SK-N-SH (cell line): ENCODE results near the gene AFMID.

Experiments
- CHD2 ChIP-seq: fragments of 150-350 bp; IDR thresholded peaks from 2 replicates; pipeline ENCODE4 v1.6.1; 2018; ENCODE audit warnings: low read length; ENCODE audit not compliant: partially characterized antibody
- EP300 ChIP-seq, 2 experiments: IDR thresholded peaks; 2 replicates each; pipeline versions ENCODE4 v1.4.0 to v1.6.1; 2012; ENCODE audit warnings: borderline replicate concordance in 1 of 2, low read depth in 1 of 2, low read length in 1 of 2
- EZH2phosphoT487 ChIP-seq: fragments of 200-600 bp; sonication (generic); IDR thresholded peaks from 2 replicates; pipeline ENCODE4 v1.6.1; 2017; ENCODE audit warnings: low read depth, mixed run types, mild to moderate bottlenecking, antibody characterized with exemption, moderate library complexity, borderline replicate concordance
- FOSL2 ChIP-seq: IDR thresholded peaks from 2 replicates; pipeline ENCODE4 v1.4.0; 2012; ENCODE audit warnings: low read depth, mild to moderate bottlenecking, moderate library complexity, borderline replicate concordance
- FOXJ3 ChIP-seq: sonication (generic); formaldehyde crosslinking; IDR thresholded peaks from 2 replicates; pipeline ENCODE4 v1.5.1; 2020; ENCODE audit warnings: mild to moderate bottlenecking, missing genetic modification reagents
- POLR2AphosphoS5 ChIP-seq: IDR thresholded peaks from 2 replicates; pipeline ENCODE4 v1.6.1; 2012; ENCODE audit warnings: low read depth, low read length
- RCOR1 ChIP-seq: fragments of 150-350 bp; IDR thresholded peaks from 2 replicates; pipeline ENCODE4 v1.6.1; 2017; ENCODE audit warnings: antibody characterized with exemption, low read length
- RXRA ChIP-seq: IDR thresholded peaks from 2 replicates; pipeline ENCODE4 v1.4.0; 2012; ENCODE audit warnings: low read depth, mild to moderate bottlenecking, borderline replicate concordance
- TAF1 ChIP-seq: IDR thresholded peaks from 2 replicates; pipeline ENCODE4 v1.6.1; 2012; ENCODE audit warnings: low read depth, mild to moderate bottlenecking, low read length, moderate library complexity, borderline replicate concordance
- TEAD4 ChIP-seq: IDR thresholded peaks from 2 replicates; pipeline ENCODE4 v1.4.0; 2012; ENCODE audit warnings: mild to moderate bottlenecking, borderline replicate concordance; ENCODE audit not compliant: insufficient read depth
- YY1 ChIP-seq: IDR thresholded peaks from 2 replicates; pipeline ENCODE4 v1.4.0; 2012; ENCODE audit warnings: low read depth, mild to moderate bottlenecking
- TF ChIP-seq, protein P1 (sequence below): fragments of 200-600 bp; sonication (generic); IDR thresholded peaks from 2 replicates; pipeline ENCODE4 v1.6.1; 2017; ENCODE audit warnings: antibody characterized with exemption, mild to moderate bottlenecking, moderate library complexity
- TF ChIP-seq, protein P2 (sequence below): fragments of 150-350 bp; IDR thresholded peaks from 2 replicates; pipeline ENCODE4 v1.6.1; 2017; ENCODE audit warnings: antibody characterized with exemption, low read length, low read depth, borderline replicate concordance
- TF ChIP-seq, protein P3 (sequence below): IDR thresholded peaks from 2 replicates; pipeline ENCODE4 v1.6.1; 2012; ENCODE audit warnings: mild to moderate bottlenecking, low read depth, low read length, moderate library complexity

DNA sequence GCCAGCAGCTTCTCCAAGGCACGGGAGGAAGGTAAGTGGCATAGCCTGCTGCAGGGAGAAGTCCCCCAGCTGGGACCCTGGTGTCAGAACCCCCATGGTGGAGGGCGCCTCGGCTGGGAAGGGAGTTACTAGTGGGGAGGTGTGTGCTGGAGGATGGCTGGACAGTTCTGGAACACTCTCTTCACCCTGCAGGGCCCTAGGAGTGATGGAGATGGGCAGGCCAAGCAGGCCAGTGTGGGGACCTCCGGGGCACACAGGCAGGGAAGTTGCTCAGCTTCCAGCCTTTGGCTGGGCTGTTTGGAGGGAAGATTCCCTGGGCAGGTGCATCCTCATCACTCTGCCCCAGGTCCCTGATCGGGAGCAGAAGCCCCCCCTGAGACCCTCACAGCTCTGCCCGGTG, 40.3 kb upstream of the AFMID start:
- no peak for TF ChIP-seq EZH2phosphoT487
- TF ChIP-seq, protein P1, sequence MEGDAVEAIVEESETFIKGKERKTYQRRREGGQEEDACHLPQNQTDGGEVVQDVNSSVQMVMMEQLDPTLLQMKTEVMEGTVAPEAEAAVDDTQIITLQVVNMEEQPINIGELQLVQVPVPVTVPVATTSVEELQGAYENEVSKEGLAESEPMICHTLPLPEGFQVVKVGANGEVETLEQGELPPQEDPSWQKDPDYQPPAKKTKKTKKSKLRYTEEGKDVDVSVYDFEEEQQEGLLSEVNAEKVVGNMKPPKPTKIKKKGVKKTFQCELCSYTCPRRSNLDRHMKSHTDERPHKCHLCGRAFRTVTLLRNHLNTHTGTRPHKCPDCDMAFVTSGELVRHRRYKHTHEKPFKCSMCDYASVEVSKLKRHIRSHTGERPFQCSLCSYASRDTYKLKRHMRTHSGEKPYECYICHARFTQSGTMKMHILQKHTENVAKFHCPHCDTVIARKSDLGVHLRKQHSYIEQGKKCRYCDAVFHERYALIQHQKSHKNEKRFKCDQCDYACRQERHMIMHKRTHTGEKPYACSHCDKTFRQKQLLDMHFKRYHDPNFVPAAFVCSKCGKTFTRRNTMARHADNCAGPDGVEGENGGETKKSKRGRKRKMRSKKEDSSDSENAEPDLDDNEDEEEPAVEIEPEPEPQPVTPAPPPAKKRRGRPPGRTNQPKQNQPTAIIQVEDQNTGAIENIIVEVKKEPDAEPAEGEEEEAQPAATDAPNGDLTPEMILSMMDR: no peak
- no peak for TF ChIP-seq EP300 (IDR thresholded peaks at IDR 0.05; ENCODE audit: borderline replicate concordance in 1 of 2, low read depth in 1 of 2, low read length in 1 of 2)
- no peak for TF ChIP-seq RXRA
- TF ChIP-seq FOSL2: no peak
- TF ChIP-seq, protein P2, sequence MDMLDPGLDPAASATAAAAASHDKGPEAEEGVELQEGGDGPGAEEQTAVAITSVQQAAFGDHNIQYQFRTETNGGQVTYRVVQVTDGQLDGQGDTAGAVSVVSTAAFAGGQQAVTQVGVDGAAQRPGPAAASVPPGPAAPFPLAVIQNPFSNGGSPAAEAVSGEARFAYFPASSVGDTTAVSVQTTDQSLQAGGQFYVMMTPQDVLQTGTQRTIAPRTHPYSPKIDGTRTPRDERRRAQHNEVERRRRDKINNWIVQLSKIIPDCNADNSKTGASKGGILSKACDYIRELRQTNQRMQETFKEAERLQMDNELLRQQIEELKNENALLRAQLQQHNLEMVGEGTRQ: no peak
- TF ChIP-seq TAF1: no peak
- TF ChIP-seq YY1: no peak
- TF ChIP-seq POLR2AphosphoS5: no peak
- TF ChIP-seq, protein P3, sequence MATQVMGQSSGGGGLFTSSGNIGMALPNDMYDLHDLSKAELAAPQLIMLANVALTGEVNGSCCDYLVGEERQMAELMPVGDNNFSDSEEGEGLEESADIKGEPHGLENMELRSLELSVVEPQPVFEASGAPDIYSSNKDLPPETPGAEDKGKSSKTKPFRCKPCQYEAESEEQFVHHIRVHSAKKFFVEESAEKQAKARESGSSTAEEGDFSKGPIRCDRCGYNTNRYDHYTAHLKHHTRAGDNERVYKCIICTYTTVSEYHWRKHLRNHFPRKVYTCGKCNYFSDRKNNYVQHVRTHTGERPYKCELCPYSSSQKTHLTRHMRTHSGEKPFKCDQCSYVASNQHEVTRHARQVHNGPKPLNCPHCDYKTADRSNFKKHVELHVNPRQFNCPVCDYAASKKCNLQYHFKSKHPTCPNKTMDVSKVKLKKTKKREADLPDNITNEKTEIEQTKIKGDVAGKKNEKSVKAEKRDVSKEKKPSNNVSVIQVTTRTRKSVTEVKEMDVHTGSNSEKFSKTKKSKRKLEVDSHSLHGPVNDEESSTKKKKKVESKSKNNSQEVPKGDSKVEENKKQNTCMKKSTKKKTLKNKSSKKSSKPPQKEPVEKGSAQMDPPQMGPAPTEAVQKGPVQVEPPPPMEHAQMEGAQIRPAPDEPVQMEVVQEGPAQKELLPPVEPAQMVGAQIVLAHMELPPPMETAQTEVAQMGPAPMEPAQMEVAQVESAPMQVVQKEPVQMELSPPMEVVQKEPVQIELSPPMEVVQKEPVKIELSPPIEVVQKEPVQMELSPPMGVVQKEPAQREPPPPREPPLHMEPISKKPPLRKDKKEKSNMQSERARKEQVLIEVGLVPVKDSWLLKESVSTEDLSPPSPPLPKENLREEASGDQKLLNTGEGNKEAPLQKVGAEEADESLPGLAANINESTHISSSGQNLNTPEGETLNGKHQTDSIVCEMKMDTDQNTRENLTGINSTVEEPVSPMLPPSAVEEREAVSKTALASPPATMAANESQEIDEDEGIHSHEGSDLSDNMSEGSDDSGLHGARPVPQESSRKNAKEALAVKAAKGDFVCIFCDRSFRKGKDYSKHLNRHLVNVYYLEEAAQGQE: no peak
- no peak for TF ChIP-seq TEAD4
- no peak for TF ChIP-seq CHD2
- TF ChIP-seq RCOR1: no peak
- TF ChIP-seq FOXJ3 (CRISPR knock-in tag): no peak
